ENCODE data around the gene KCNT1.

The KCNT1 gene

GRCh38 chr9:135714242-135715055 is 12.5 kb downstream of the KCNT1 start:
- no peak overlapping the region for H3K4me3 ChIP-seq (ENCODE audit: low read depth, low read length)
- no peak for TF ChIP-seq CTCF (IDR thresholded peaks at IDR 0.05; ENCODE audit: low read depth, low read length)

- no peak overlapping the region for H3K4me3 ChIP-seq (ENCODE audit: low read depth, low read length)
- TF ChIP-seq CTCF (IDR thresholded peaks at IDR 0.05; ENCODE audit: low read depth, low read length): no peak
These were observed 13.1 kb downstream of the KCNT1 start for GRCh38 chr9:135715056-135715595.

GRCh38 chr9:135716045-135716444 is 14.1 kb downstream of the KCNT1 start:
- no peak overlapping the region for H3K4me3 ChIP-seq (ENCODE audit: low read depth, low read length)
- TF ChIP-seq CTCF (IDR thresholded peaks at IDR 0.05; ENCODE audit: low read depth, low read length): no peak

- no peak overlapping the region for H3K4me3 ChIP-seq (ENCODE audit: low read depth, low read length)
- no peak for TF ChIP-seq CTCF (IDR thresholded peaks at IDR 0.05; ENCODE audit: low read depth, low read length)
These were observed 15.4 kb downstream of the KCNT1 start for GRCh38 chr9:135717410-135717809.

GRCh38 chr9:135718616-135719015 is 16.6 kb downstream of the KCNT1 start:
- TF ChIP-seq CTCF (IDR thresholded peaks at IDR 0.05; ENCODE audit: low read depth, low read length): no peak
- H3K4me3 ChIP-seq (ENCODE audit: low read depth, low read length): no peak overlapping the region

GRCh38 chr9:135719472-135719871 is 17.5 kb downstream of the KCNT1 start:
- no peak for TF ChIP-seq CTCF (IDR thresholded peaks at IDR 0.05; ENCODE audit: low read depth, low read length)
- H3K4me3 ChIP-seq (ENCODE audit: low read depth, low read length): no peak overlapping the region

GRCh38 chr9:135722365-135722764 is 20.4 kb downstream of the KCNT1 start:
- no peak for TF ChIP-seq CTCF (IDR thresholded peaks at IDR 0.05; ENCODE audit: low read depth, low read length)

More at GRCh38 chr9:135722365-135722764, 20.4 kb downstream of the KCNT1 start:
- no peak overlapping the region for H3K4me3 ChIP-seq (ENCODE audit: low read depth, low read length)

All from WI38 (cell line).